HG02973 (cell line): ENCODE data around the gene PTPRN.
"Not testable (repeated sequence)": the region's sequence is repeated elsewhere in the genome, so short reads cannot be mapped to it uniquely, and the experiment has no call there.

Experiments
- ATAC-seq: cut with Tn5 transposase; IDR thresholded peaks from one replicate; pipeline ENCODE4 v1.9.1; 2021; ENCODE audit warnings: moderate library complexity; ENCODE audit not compliant: unreplicated experiment

PTPRN gene

DNA sequence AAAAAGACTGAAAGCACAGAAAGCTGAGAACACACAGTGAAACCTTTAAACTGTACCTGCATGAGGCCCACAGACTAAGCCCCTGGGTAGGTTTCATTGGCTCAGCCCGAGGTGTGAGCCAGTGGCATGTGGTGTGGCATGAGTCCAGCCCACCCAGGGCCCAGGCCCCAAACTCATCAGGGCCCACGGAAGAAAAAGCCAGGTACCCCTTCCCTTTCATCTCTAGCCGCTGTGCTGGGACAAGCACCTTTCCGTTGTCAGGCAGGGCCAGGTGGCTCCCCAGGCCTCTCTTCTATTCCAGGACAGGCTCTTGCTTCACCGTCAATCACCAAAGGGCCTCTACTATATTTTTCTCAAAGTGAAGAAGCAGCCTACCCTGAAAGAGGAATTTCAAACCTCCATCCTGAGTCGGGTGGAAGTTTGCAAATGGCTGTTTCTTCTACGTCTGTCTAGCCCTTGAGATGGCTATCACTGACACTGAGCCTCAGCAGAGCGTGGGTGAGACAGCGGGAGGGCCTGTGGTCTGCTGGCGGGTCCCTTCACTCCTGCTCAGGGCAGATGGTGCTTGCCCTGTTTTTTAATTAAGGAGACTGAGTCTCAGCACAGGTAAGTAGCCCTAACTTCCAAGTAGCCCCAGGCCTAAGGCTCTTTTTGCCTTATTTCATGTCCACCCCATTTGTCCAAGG, 21.5 kb downstream of the PTPRN start:
- no peak for ATAC-seq

DNA sequence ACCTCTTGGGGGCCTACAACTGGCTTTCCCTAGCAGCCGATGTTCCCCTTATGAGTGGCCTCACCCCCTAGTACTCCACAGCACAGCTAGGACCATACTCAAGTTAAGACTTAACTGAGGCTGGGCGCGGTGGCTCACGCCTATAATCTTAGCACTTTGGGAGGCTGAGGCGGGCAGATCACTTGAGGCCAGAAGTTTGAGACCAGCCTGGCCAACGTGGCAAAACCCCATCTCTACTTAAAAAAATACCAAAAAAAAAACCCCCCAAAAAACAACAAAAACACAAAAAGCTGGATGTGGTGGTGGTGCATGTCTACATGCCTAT, 22.1 kb downstream of the PTPRN start:
- ATAC-seq, result not testable (repeated sequence)

DNA sequence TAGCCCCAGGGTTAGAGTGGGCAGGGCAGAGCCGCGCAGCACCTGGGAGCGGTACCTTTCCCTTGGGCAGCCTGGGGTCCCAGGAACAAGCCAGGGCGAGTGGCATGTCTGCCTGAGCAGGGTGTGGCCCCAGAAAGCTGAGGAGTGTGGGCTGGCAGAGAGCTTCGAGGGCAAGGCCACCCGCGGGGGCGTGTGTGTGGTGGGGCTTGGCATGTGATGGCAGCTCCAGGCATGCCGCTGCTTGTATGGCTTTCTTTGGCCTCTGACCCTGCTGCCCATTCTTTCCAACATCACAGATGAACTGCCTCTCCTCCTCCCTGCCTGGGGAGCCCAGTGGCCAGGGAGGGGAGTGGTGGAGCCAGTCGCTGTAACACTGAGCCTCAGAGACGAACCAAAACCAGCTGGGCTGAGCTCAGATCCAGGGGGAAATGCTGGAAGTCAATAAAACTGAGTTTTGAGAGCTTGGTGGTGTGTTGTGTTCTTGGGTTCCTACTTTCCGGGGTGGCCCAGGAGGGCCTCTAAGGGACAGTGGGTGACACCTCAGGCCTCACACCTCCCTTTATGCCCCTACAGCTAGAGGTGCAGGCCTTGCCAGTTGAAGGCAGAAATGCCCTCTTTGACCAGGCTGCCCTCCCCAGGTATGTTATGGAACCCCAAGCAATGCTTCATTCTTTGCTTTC, 22.6 kb downstream of the PTPRN start:
- no peak for ATAC-seq

DNA sequence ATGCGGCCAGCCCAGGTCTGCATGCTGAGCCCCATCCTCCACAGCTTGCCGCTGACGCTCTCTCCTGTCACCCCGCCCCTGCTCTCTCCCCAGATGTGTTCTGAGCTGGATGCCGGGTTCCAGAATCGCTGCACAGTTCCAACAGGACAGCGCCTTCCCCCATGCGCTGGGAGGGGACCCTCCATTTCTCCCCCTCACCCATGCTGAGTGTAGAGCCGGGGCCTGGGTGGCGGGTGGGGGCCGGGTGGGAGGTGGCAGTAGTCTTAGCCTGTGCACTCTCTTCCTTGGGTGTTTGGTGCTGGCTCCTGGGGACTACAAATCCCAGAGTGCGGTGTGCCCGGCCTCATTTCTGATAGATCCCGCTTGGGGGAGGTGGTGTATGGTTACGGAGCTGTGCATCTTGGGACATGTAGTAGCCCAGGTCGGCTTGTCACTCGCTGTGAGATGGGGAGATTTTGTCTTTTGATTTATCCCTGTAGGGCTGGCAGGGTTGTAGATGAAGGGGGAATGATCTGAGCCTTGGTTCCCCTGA, 23.2 kb downstream of the PTPRN start:
- ATAC-seq, result no peak

DNA sequence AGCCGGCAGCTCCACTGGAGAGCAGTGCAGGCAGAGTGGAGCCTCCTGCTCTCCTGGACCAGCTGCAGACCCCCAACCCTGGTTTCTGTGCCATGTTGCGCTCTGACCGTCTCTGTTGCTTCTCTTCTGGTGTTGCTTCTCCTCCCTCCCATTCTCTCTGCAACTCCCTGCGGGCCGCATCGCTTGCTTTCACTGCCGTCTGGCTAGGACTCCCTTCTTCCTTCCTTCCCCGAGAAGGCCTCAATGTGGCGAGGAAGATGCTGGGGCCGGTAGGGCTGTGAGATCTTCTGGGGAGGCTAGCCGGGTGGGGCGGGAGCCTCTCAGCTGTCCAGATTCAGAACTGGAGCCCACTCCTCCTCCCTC, 23.8 kb downstream of the PTPRN start:
- ATAC-seq, result no peak

DNA sequence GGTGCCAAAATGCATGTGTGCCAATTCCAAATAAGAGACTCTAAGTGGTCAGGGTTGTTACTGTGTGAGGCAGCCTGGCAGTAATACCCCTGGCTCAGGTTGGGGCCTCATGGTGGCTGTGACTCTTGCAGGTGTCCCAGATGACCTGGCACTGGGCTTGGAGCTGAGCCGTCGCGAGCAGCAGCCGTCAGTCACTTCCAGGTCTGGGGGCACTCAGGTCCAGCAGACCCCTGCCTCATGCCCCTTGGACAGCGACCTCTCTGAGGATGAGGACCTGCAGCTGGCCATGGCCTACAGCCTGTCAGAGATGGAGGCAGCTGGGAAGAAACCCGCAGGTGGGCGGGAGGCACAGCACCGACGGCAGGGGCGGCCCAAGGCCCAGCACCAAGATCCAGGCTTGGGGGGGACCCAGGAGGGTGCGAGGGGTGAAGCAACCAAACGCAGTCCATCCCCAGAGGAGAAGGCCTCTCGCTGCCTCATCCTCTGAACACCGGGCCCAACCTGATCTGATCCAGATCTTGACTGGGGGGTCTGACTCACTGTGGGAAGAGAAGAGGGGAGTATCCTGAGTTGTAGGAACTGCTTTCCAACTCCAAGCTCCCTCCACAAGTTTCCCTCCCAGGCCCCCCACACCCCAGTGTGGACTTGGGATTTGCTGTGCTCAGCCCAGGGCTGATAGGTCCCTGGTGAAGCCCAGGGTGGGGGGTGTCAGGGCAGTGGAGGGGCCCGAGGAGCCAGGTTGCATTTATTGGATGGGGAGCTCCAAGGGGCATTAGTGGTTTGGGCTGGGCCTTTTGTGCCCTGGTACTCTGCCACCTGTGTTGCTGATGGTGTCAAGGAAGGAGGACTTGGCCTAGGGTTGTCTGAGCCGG, 24.5 kb downstream of the PTPRN start:
- no peak for ATAC-seq

DNA sequence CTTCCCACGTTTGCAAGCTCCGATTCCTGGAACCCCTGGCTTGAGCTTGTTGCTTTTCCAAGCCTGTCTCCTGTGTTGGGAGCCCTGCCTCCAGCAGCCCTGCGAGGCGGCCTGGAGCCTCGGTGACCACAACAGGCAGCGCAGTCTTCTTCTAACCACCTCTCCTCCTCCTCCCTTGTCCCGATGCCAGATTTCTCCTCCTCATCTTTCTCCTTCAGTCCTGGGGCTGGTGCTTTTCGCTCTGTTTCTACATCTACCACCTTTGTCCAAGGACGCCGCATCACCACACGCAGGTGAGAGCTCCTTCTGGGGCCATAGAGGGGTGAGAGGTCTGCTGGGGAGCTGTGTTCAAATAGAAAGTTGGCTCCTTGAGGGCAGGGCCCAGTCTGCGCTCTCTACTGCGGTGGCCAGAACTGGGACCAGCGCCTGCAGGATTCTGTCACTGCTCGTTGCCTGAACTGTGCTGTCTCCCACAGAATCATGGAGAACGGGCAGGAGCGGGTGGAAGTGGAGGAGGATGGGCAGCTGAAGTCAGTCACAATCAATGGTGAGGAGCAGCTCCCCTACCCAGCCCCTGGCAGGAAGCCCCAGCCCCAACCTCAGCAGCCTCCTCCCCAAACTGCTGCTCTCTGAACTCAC, 26.1 kb downstream of the PTPRN start:
- ATAC-seq, result no peak

DNA sequence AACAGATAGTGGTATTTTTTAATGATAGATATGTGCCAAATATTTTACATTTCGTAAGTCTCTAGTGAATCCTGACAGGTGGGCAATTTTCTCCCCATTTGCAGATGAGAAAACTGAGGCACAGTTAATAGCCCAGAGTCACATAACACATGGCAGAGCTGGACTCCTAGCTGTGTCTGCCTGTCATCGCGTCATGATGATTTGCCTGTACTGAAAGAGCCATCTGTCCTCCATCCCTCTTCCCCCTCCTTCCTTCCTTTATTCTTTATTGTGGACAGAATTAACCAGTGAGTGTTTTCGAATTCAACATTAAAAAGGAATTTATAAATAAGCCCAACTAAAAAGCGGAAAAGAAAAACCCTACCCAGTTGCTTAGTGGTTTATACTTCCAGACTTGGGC, 26.8 kb downstream of the PTPRN start:
- ATAC-seq, result no peak

DNA sequence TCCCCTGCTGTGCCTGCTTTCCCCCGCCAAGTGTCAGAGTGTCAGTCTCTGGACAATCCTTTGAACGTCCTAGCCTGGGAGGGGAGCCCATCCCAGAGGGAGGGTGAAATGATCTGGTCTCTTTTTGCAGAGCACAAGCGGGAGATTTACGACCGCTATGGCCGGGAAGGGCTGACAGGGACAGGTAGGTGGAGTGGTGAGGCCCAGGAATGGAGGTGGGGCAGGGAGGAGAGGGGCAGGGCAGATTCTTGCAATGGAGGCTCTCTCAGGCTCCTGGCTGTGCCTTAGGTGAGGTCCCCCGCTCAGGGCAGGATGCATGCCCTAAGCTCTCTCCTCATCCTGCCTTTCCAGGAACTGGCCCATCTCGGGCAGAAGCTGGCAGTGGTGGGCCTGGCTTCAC, 27.6 kb downstream of the PTPRN start:
- ATAC-seq, result no peak

DNA sequence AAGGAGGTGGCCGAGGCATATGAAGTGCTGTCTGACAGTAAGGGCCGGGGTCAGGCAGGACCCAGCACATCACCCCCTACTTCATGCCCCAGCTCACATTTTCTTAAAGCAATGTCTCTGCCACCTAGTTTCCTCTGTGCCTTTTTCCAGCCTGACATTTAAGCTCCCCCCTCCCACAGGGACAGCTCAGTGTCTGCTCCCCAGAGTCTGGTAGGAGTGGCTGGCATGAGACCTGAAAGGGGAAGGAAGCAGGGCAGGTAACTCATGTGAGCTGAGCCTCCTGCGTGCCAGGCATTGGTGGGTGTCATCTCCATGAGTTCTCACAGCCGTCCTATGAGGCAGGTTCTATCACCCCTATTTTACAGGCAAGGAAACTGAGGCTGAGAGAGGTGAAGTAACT, 28.6 kb downstream of the PTPRN start:
- no peak for ATAC-seq

DNA sequence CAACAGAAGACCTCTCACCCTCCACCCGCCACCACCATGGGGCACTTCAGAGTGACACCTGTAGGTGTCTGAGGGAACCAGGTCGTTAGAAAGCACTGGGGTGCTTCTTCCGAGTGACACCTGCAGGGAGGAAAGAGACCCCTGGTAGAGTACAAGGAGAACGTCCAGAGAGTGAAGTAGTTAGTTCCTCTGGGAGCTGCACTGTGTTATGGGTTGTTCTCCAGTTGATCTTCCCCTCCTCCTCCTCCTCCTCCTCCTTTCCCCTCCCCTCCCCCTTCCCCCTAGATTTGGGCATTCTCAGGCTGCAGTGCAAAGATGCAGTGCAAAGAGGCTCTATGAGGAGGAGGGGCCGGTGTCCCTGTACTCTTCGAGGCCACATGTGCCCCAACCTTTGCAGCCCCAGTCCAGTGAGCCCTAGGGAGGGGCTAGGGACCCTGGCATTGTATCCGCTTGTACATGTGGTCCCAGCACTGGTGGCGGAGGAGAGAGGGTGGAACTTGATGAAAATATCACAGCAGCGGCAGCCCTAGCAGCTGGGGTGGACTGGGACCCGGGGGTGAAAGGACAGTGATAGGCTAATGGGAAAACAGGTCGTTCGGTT, 29.2 kb downstream of the PTPRN start:
- no peak for ATAC-seq

DNA sequence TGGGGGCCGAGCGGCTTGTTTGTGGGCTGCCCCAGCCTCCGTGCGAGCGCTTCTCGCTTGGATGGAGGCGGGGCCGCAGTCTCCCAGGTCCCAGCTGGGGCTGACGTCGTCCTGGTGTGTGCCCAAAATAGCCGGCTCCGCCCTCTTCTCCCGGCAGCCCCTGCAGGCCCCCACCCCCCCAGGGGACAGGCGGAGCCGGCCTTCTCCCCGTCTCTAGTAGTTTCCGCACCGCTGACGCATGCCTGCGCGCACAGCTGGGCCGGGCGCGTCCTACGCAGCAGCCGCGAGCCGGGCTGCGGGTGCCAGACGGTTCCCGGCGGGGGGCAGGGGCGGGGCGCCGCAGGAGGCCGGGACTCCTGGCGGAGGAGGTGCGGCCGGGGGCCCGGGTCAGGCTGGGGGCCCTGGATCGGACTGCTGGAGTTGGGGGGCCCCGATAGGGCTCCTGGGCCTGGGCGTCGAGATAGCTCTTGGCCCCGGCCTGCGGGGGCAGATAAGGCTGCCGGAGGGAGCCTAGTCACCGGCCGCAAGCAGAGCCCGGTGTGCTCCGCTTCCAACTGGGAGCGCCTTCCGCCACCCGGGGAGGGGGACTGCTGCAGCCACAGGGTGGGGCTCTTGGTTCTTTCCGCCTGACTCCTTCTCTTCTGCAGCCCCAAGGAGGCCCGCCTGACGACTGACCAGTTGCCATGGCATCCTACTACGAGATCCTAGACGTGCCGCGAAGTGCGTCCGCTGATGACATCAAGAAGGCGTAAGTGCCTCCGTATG, 29.9 kb downstream of the PTPRN start, which contains the start of gene DNAJB2:
TSS of gene DNAJB2 (plus strand) at position 216 of the 765 bp plus-strand sequence. CDS start at position 684, 468 bp downstream.
- ATAC-seq, result peak; percentile 82

DNA sequence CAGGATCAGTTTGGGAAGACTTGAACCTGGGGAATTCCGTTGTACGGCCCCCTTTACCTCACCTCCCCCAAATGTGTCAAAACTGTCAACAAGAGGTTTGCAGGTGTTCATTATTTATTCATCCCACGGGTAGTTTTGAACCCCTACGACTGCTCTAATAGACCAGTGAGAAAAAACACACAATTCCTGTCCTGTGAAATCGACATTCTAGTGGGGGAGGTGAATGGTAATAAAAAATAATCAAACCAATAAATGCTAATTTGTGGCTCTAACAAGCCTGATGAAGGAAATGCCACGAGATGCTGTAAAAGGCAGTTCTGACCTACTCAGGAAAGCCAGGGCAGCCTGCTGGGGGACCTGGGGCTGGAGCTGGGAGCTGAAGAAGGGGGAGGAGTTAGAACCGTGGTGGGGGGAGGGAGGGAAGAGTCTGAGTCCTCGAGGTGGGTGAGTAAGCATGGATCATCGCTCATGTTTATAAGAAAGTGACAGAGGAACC, 30.5 kb downstream of the PTPRN start:
- ATAC-seq, result no peak

DNA sequence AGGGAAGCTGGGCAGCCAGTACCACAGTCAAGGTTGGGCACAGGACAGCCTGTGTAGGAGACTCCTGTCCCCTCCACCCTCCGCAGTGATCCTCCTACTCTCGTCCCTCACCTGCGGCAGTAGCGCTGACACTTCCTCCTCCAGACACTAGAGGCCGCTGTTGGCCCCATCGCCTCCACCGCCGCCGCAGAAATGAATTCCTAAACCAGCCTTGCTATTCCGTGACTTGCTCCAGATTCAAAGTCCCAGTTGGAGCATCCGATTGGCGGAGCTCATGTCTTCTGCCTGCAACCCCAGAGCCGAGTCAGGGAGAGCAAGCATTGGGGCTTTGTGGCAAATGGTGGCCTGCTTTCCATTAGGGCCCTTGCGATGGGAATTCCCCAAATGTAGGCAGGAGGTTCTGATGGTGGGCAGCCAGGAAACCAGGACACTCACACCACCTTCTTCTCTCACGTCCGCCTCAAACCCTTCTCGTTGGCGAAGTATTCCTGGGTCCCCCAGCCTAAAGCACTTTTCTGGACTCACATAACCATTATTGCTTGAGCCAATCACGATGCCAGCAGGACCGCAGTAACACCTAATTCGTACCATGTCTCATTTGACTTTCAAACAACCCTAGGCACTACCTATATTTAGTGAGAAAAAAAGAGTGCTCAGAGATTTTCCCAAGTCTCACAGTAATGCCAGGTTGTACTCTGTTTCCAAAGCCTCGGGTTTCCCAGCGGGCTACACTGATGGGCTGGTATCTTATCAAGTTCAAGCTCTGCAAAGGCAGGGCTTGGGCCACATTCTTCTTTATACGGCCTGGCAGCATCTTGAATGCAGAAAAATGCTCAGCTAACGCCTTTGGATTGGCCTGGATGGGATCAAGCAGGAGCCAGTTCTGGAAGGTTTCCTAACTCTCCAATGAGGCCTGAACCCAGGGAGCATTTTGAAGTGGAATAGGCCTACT, 31.2 kb downstream of the PTPRN start:
- ATAC-seq, result no peak

DNA sequence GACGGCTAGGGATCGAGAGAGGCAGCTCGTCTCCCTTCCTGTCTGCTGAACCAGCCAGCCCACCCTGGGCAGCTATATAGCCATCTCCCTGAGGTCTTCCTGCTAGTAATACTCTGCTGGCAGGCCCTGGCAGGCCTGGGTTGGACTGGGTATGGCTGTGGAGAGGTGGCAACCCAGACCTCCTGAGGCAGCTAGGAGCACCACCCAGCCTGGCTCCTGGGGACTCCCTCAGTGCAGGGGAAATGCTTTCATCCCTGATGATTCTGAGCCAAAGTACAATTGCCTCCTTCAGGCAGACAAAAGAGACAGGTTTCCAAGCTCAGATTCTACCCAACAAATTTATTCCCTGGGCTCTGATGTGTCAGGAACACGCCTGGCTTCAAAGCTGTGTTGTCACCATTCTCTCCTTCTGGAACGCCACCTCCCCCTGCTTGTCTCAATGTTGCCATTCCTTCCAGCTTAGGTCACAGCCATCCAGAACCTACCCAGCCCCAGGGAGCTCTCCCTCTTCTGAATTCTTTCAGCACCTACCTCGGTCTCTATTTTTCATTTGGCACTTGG, 34.8 kb downstream of the PTPRN start:
- no peak for ATAC-seq

DNA sequence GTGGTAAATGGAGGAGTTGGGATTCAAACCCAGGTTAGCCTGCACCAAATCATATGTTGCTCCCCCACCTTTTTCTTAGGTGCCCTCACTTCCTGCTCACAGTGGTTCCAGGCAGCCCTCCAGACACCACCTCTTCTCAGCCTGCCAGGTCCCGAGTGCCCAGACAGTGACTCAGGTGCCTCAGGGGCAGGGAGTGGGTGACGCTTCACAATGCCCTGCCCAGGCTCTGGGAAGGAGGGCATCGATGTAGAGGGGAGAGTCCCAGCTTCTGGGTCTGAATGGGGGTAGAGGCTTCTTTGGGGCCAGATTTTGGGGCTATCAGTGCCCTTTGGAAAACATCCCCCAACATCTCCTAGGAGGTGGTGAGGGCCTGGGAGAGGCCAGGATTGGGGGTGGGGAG, 35.3 kb downstream of the PTPRN start:
- no peak for ATAC-seq

DNA sequence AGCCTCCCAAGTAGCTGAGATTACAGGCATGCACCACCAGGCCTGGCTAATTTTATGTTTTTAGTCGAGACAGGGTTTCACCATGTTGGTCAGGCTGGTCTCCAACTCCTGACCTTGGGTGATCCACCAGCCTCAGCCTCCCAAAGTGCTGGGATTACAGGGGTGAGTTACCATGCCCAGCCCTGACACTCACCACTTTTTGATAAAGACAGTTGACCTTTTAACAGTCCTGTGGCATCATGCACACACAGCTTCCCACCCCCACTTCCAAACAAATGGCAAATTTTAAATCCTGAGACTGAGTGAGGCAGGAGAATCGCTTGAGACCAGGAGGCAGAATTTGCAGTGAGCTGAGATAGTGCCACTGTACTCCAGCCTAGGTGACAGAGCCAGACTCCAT, 36.2 kb downstream of the PTPRN start:
- no peak for ATAC-seq

DNA sequence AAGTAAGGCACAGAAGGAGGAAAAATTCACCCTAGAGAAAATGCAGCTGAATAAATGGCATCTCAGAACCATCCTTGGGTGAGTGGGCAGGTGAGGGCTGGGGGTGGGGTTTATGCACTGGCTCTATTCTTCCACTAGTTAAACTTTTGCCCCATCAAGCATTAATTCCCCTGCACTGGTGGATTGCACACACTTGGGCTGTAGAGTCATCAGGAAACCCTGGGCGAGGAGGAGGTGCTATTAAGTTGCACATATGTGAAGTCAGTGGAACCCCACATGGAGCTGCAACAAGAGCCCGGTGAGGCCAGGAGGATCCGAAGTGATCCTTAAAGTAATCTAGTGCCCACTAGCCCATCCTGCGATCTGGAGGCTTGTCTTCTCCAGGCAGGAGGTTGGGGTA, 36.8 kb downstream of the PTPRN start:
- ATAC-seq, result no peak
